ENCODE results near the gene STX1B.
"Not testable (repeated sequence)": the region's sequence is repeated elsewhere in the genome, so short reads cannot be mapped to it uniquely, and the experiment has no call there.

Gene STX1B

DNA sequence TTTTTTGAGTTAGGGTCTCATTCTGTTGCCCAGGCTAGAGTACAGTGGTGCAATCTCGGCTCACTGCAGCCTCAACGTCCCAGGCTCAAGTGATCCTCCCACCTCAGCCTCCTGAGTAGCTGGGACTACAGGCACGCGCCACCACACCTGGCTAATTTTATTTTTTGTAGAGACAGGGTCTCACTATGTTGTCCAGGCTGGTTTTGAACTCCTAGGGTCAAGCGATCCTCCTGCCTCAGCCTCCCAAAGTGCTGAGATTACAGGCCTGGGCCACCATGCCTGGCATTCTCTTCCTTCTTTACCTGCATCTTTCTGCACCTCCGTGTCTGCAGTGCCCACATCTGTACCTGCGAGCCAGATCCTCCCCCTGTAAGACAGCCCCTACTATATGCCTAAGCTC, 1.4 kb upstream of the STX1B start:
- DNase-seq, result not testable (repeated sequence)

DNA sequence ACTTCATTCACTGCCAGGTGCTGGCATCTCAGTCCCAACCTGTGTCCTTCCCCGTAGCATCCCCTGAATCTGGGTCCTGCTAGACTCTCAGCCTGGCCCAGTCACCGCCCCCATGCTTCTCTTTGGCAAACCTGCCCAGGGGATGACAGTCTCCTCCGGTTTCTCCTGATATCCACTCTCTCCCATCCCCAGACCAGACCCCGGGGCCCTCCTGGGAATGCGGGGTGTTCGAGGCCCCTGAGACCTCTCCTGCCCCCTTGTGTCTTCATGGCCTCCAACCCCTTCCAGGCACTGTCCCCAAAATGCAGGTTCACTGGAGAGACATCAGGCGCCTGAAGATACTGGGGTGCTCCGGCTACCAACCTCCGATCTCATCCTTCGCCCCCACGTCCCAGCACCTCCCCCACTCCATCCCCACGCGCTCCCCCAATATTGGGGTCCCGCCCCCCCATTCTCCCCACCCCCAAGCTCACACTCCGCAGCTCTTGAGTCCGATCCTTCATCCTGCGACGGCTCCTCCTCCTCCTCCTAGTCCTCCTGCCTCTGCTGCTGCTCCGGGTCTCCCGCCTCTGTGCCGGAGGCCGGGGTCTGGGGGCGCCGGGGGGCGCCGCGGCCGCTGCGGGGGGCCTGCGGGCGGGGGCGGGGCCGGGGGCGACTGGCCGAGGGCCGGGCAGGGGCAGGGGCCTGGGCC, 399 bp downstream of the STX1B start:
- DNase-seq, result no peak

DNA sequence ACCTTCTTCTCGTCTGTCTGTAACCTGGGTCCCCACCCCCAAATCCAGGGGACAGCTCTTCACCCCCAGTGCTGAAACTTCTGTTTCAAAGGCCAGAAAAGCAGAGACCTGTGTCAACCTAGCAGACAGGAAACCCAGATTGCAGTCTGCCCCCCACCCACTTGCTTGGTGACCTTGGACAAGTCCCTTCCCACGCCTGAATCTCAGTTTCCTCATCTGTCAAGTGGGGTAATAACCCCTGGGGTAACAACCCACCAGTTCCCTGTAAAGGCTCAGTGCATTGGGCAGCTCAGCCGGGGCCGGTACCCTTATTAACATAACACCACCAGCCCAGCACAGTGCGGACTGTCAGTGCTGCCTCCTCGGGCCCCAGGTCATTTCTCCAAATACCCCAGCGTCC, 1.3 kb downstream of the STX1B start:
- DNase-seq, result no peak

DNA sequence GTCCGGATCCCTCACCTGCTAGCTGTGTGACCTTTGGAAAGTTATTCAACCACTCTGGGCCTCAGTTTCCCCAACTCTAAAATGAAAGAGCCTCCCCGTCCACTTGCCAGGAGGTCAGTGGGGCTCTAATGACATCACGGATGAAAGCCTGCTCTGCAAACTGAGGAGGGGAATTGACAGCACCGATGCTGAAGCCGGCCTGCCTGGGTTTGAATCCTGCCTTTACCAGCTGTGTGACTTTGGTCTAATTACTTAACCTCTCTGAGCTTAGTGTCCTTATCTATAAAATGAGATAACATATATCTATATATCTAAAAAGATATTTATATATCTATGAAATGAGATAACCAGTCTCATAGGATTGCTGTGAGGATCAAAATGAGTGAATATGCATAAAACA, 1.9 kb downstream of the STX1B start:
- DNase-seq, result no peak

DNA sequence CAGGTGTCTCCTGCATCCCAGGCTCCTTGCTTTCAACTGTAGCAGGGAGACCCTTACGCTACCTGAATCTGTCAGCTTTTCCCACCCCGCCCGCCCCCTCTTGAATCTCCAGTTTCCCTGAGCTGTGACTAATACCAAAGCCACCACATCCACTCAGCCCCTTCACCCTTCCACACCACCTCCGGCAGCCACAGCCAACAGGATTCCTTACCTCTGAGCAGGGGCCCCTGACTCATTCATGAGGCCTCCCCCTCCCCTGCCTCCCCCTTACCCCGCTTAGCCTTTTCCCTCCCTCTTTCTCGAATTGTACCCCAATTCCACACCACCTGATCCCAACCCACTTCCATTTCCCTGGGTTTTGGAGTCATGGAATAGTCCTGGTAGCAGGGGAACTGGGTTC, 2.3 kb downstream of the STX1B start:
- no peak for DNase-seq

DNA sequence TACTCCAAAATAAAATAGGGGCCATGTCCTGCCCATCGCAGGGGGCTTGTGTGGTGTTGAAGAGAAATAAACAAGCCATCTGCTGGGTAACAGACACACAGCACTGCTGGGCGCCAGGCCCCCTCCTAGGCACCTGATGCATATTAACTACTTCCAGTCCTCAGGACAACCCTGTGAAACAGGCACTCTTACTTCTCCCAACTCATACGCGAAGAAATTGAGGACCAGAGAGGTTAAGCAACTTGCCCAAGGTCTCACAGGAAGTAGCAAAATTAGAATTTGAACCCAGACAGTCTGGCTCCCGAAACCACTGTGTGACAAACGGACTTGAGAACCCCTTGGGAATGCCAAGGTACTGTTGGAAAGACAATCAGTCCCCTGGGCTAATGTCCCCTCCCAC, 2.8 kb downstream of the STX1B start:
- DNase-seq, result no peak

DNA sequence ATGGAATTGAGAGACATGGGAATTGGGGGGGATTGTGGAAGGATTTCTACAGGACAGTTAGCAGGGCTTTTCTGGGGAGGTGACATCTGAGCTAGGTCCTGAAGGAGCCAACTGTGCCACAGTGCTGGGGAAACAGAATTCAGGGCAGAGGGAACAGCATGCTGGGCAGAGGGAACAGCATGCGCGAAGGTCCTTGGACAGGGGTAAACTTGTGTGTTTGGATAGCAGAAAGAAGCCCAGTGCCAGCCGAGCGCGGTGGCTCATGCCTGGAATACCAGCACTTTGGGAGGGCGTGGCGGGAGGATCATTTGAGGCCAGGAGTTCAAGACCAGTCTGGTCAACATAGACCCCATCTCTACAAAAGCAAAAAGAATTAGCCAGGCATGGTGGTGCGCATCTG, 3.8 kb downstream of the STX1B start:
- DNase-seq, result no peak

DNA sequence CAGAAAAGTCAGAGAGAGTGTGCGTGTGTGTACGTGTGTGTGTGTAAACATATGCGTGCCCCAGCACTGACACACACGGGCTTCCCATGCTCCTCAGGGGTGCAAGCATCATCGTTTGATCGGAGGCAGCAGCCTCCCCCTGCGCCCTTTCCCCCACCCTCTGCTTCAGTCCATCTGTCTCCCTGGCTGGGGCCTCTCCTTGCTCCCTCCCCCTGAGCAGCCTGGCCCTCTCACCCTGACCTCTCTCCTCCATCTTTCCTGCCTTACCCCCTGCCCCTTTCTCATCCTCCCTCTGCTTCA, 4.4 kb downstream of the STX1B start:
- no peak for DNase-seq

DNA sequence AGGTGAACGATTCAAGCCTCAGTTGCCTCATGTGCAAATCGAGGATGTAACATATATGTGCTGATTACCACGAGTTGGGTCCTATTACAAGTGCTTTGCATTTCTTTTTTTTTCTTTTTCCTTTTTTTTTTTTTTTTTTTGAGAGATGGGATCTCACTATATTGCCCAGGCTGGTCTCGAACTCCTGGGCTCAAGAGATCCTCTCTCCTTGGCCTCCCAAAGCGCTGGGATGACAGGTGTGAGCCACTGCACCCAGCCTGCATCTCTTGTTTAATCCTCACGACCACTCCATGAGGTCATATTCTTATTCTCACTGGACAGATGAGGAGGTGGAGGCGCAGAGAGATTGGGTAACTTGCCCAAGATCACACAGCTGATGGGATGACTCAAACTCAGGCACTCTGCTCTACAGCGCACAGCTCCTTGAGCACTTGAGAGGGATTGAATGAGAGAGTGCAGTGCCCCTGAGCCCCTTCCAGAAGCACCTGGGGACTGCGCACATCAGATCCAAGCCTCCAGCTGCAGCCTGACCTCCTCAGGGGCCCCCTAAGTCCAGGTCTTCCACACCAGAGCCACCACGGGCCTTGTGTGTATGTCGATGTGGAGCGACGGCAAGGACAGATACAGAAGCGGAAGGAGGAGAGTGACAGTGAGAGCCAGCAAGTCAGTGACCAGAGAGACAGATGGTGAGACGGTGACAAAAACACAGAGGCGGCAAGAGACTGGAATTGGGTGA, 4.9 kb downstream of the STX1B start:
- DNase-seq, result no peak

DNA sequence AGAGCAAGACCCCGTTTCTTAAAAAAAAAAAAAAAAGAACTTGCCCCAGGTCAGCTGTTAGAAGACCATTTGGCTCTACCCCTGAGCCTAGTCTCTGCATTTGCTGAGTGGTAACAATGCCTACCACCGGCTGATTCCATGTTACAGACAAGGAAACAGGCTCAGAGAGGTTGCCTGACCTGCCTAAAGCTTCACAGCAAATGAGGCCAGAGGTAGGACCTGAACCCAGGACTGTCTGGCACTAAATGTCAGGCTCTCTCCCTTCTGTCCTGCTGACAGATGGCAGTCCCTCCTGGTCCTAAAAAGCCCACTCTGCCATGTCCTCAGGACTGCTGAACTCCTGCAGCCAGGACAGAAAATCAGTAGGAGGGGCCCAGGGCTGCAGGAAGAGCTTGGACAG, 5.8 kb downstream of the STX1B start:
- no peak for DNase-seq

DNA sequence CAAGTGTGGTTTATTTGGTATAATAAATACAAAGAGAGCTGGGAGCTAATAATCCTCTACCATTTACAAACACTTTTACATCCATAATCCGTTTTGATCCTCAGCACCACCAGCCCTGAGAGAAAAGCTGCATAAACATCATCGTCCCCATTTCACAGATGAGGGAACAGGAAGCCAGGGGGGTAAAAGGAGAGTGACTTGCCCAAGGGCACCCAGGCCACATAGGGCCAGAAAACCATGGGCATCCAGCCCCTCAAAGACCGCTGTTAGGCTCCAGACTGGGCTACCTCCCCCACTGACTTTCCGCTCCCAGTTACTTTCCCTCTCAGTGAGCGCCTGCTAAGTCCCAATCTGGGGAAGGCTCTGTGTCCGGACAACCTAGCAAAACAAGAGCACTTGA, 6.7 kb downstream of the STX1B start:
- no peak for DNase-seq

DNA sequence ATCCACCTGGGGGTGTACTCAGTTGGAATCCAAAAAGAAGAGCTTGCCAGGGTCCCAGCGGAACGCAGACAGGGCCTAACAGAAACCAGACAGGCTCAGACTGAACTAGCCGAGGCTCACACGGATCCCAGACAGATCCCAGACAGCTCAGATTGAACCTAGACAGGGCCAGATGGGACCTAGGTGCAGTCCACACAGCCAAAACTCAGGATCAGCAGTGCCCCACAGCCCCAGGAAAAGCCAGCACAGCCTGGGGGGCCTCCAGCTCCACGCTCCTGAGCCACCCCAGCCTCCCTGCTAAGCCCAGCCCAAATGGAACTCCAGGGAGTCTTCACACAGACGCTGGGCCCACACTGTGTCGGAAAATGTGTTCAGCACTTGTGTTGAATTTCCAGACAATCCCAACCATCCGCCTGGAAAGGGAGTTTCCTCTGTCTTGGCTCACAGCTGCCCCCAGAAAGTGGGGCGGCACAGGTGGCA, 7.5 kb downstream of the STX1B start:
- no peak for DNase-seq

DNA sequence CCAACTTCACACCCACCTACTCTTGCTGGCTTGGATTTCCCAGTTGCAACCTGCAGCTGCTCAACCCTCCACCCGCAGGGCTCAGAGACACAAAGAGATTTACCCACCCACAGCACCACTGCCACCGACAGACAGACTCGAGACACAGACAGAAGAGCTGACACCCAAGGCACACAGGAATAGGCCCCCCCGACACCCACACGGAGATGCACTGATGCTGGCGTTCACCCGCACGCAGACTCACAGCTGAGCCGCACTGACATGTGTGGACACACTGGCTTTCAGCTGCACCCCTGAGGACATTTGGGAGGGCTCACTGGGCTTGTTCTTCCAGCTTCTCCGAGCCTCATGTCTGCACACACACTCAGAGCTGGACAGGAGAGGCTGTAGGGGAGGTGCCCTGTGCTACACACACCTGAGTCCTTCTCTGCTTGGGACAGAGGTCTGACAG, 8.2 kb downstream of the STX1B start:
- no peak for DNase-seq

DNA sequence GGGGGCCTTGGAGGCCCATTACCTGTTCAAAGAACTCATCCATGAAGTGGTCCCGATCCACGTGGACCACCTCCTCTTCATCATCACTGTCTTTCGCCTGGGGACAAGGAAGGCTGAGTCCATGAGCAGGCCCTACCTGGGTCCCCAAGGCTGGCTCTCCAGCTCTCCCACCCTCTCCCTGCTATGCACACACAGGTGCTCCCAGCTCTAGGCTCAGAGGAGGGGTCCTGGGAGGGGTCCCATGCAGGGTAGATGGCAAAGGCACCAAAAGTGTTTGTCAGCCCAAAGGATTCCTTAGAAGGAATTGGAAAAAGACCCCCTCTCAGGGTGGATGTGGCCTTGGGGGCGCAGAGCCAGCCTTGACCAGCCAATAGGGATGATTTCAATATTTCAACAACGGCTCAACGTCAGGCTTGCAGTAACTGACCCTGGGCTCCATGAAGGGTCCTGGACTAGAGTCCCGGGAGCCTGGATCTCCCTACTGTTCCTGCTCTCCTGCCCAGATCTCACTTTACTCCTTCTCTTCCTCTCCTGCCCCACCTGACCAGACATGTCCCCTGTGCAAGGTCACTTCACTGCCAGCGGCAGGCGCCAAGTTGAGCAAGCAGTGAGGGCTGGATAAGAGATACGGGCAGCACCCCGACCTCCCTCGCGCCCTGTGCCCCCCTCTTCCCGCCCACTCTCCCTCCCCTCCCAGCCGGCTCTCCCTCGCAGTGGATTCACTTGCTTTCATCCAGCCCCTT, 8.8 kb downstream of the STX1B start:
- DNase-seq, result no peak

DNA sequence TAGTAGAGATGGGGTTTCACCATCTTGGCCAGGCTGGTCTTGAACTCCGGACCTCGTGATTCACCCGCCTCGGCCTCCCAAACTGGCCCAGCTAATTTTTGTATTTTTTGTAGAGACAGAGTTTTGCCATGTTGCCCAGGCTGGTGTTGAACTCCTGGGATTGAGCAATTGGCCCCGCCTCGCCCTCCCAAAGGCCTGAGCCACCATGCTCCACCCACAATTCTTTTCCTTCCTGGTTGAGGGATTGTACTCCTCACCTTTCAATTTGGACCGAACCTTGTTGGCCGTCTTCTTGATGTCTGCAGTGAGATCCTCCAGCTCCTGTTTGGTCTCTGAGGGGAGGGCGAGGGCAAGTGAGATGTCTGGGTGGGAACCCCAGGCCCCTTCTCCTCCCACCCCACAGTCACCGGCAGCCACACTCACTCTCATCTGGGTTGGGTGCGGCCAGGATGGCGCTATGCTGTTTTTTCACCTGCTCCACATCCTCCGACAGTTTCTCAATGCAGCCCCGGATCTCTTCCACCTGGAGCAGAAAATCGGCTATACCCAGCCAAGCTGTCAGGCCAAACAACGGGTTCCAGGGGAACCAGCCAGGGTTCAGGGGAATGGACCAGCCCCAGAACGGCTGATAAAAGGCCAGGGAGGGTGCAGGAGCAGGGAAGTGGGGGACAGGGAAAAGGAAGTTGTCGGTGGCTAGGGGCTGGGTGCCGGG, 9.6 kb downstream of the STX1B start:
- no peak for DNase-seq

DNA sequence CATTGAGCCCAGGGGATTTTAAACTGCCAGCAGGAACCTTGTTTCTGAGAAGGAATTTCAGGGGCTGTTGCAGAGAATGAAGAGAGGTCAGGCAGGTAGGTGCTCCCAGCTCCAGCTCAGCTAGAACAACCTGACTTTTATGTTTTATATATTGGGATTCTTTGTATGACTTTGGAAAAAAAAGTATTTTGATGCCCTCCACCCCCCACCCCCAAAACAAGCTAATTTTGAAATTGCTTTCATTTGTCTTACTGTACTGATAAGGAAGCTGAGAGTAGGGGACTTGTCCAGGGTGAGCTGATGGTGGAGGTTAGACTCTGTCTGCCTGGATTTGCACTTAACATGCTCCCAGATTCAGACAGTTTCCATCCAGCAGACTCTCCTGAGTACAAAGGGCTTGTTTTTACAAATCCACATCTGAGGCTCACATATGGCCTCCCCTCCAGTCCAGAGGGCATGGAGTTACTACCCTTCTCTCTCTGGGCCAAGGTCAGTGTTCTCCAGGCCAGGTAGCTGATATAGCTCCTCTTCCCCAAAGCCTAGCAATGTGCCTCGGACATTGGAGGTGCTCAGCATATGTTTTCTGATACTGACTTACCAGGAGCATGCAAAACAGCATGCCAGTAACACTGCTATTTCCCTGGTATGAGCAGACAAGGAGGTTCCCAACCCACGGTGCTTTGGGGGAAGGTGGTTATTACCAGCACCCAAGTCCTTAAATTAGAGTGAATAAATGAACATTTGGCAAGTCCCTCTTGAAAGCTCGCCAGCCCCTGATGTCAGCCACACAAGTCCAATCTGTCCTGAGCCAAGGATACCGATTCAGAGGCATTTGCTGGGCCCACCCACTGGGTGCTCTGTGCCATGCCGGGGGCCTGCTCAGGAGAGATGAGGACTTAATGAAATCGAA, 11.3 kb downstream of the STX1B start:
- no peak for DNase-seq

DNA sequence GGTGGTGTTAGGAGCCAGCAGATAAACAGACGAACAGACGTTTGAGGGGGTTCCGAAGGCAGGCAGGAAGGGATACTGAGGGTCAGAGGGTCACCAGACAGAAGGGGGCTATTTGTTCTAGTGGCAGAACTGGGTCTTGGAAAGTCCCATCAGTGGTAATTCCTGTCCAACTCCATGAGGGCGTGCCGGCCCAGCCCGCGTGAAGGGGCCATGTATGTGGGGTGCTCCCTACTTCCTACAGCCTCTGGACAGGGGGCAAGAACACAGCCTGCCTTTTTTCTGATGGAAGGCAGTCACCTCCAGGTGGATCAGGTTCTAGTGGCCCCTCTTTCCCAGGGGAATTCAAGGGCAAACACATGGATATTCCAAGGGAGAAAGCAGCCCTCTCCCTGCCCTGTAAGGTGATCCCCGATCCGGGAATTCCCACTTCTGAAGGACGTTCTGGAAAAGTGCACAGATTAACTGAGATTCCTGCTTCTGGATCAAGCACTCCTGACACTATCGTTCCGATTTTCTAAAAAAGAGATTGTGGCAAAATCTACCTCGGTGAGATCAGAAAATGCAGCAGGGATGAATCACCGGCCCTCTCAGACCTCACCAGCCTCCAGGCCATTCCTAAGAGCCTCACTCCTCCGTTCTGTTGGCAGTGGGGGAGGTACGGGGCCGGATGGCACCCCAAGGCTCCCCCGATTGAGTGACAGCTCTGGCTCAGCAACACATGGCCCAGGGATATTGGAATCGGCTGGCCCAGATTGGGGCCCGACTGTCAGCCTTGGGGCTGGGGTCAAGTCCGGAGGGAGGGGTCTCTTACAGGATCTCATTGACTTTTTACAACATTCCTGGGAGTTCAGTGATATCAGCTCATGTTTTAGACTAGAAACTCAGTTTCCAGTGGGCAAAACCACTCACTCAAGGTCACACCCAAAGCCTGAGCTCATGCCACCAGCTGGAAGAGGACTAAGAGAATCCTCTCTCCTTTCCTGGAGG, 12.4 kb downstream of the STX1B start:
- DNase-seq, result no peak

DNA sequence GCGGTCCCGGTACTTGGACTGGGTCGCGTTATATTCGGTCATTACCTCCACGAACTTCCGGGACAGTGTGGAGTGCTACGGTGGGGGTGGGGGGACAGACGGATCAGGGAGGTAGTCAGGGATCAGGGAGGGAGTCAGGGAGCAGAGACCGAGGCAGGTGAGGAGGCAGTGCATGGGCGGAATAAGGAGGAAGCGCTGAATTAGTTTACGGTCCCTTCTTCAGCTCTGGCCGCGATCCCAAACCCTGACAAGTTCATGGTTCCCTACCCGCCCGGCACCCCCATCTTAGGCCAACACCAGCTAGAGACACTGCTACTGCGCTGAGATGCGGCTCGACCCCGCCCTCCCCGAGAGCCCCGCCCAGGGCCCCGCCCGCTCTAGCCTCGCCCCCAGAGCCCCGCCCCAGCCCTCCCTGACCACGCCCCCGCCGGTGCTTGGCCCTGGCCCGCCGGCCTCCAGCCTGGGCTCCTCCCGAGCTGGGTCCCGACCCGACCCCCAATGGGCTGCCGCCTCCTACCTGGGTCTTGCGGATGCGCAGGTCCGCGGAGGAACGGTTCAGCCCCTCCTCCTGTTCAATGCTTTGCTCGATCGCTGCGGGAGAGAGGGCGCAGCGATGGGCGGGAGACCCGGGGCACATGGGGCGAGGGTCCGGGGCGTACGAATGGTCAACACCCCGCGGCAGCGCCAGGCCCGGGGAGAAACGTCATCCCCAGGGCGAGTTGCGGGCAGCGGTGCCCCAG, 13.3 kb downstream of the STX1B start:
- DNase-seq, result no peak

DNA sequence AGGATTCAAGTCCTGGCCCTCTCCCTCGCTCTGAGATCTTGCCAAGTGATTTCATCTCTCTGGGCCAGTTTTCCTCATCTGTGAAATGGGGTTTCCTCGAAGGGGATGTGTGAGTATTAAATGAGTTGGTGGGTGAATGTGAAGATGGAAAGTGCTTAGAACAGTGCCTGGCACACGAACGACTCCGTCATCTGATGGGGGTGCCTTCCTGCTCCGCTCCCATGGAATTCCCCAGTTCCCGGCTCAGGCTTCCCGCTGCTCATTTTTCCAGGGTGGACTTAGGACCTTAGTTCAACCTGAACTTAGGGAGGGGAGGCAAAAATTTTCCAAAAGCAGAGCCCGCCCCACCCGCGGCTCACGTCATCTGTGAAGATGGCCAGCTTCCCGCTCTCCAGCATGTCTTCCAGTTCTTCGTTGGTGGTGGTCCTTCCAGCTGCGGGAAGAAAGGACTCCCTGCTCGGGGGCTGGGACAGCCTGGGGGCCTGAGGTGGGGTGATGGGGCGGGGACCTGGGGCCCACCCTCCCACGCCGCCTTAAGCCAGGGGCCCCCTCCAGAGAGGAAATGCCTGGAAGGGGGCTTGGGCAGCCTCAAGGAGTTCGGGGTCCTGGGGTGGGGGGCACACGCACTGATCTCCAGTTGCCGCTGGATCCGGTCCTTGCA, 14.0 kb downstream of the STX1B start:
- DNase-seq, result no peak

DNA sequence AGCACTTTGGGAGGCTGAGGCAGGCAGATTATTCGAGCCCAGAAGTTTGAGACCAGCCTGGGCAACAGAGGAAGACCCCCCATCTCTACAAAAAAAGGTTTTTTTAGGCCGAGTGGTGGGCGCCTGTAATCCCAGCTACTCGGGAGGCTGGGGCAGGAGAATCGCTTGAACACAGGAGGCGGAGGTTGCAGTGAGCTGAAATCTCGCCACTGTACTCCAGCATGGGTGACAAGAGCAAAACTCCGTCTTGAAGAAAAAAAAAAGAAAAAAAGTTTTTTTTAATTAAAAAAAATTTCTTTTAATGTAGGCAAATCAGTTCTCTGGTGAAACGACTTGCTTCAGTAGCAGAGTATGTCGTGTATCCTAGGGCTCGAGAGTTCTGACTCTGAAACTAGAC, 14.5 kb downstream of the STX1B start:
- no peak for DNase-seq
